H9 (cell line): Measurements from ENCODE around the gene CCDC186. TPM values are rescaled to one million over a fixed set of nuclear protein-coding genes. Genes with fewer than 3 reads are reported as not detected.

ENCODE experiments used
- DNase-seq: peaks from one replicate; pipeline ENCODE4 v3.0.0-alpha.2; 2017
- H2AFZ ChIP-seq: one replicate; pipeline ENCODE4 v1.6.1; 2013; ENCODE audit warnings: mild to moderate bottlenecking, low read length, control low read depth, moderate library complexity
- H2AK5ac ChIP-seq: 2 replicates; pipeline ENCODE4 v1.6.1; 2013; ENCODE audit warnings: low read length, control low read depth, mixed read lengths; ENCODE audit not compliant: insufficient read length
- H2BK120ac ChIP-seq: one replicate; pipeline ENCODE4 v1.6.1; 2013; ENCODE audit warnings: low read depth, mild to moderate bottlenecking, low read length, control low read depth, inconsistent platforms; ENCODE audit not compliant: poor library complexity, severe bottlenecking
- H2BK12ac ChIP-seq: 2 replicates; pipeline ENCODE4 v1.6.1; 2013; ENCODE audit warnings: low read length, control low read depth, mixed read lengths, low read depth; ENCODE audit not compliant: insufficient read length
- H2BK15ac ChIP-seq: 2 replicates; pipeline ENCODE4 v1.6.1; 2013; ENCODE audit warnings: low read depth, low read length, control low read depth
- H2BK20ac ChIP-seq: one replicate; pipeline ENCODE4 v1.6.1; 2013; ENCODE audit warnings: low read depth, mild to moderate bottlenecking, low read length, control low read depth, inconsistent platforms; ENCODE audit not compliant: poor library complexity, severe bottlenecking
- H2BK5ac ChIP-seq: 2 replicates; pipeline ENCODE4 v1.6.1; 2013; ENCODE audit warnings: low read length, control low read depth, mixed read lengths; ENCODE audit not compliant: insufficient read length
- H3K14ac ChIP-seq: 2 replicates; pipeline ENCODE4 v1.6.1; 2013; ENCODE audit warnings: low read length, control low read depth; ENCODE audit not compliant: insufficient read depth
- H3K18ac ChIP-seq: 2 replicates; pipeline ENCODE4 v1.6.1; 2013; ENCODE audit warnings: low read depth, mild to moderate bottlenecking, mixed read lengths, low read length, control low read depth; ENCODE audit not compliant: insufficient read length
- H3K23ac ChIP-seq: 2 replicates; pipeline ENCODE4 v1.6.1; 2013; ENCODE audit warnings: low read length, control low read depth, mixed read lengths, low read depth; ENCODE audit not compliant: insufficient read length
- H3K23me2 ChIP-seq: 2 replicates; pipeline ENCODE4 v1.6.1; 2013; ENCODE audit warnings: low read depth, mild to moderate bottlenecking, mixed read lengths, low read length, control low read depth; ENCODE audit not compliant: insufficient read length, poor library complexity, severe bottlenecking
- H3K27ac ChIP-seq: 2 replicates; pipeline ENCODE4 v1.5.1; 2013; ENCODE audit warnings: low read length, control low read depth, mixed read lengths, low read depth; ENCODE audit not compliant: insufficient read length
- H3K27me3 ChIP-seq: 2 replicates; pipeline ENCODE4 v1.6.1; 2013; ENCODE audit warnings: low read length, control low read depth, inconsistent platforms; ENCODE audit not compliant: insufficient read depth
- H3K4ac ChIP-seq: 2 replicates; pipeline ENCODE4 v1.6.1; 2013; ENCODE audit warnings: low read depth, mild to moderate bottlenecking, control low read depth, inconsistent platforms, low read length, moderate library complexity
- H3K4me1 ChIP-seq: 2 replicates; pipeline ENCODE4 v1.6.1; 2013; ENCODE audit warnings: low read length, control low read depth, inconsistent platforms; ENCODE audit not compliant: insufficient read depth
- H3K4me2 ChIP-seq: 2 replicates; pipeline ENCODE4 v1.6.1; 2013; ENCODE audit warnings: low read length, control low read depth, mixed read lengths; ENCODE audit not compliant: insufficient read length, insufficient read depth
- H3K56ac ChIP-seq: 2 replicates; pipeline ENCODE4 v1.6.1; 2013; ENCODE audit warnings: low read depth, mild to moderate bottlenecking, mixed read lengths, low read length, control low read depth; ENCODE audit not compliant: insufficient read length
- H3K79me1 ChIP-seq: 2 replicates; pipeline ENCODE4 v1.6.1; 2013; ENCODE audit warnings: low read depth, mild to moderate bottlenecking, moderate library complexity, low read length, control low read depth, inconsistent platforms; ENCODE audit not compliant: insufficient read depth, poor library complexity, severe bottlenecking
- H3K79me2 ChIP-seq: 2 replicates; pipeline ENCODE4 v1.6.1; 2013; ENCODE audit warnings: low read length, control low read depth, inconsistent platforms; ENCODE audit not compliant: insufficient read depth
- H3K9ac ChIP-seq: 2 replicates; pipeline ENCODE4 v1.6.1; 2013; ENCODE audit warnings: low read length, control low read depth, mixed read lengths; ENCODE audit not compliant: insufficient read length; ENCODE audit errors: extremely low read depth
- H3K9me3 ChIP-seq: one replicate; pipeline ENCODE4 v1.6.1; 2013; ENCODE audit warnings: low read depth, low read length, inconsistent platforms; ENCODE audit not compliant: control insufficient read depth
- H3T11ph ChIP-seq: one replicate; pipeline ENCODE4 v1.6.1; 2013; ENCODE audit warnings: mild to moderate bottlenecking, low read length, control low read depth, inconsistent platforms
- H4K20me1 ChIP-seq: one replicate; pipeline ENCODE4 v1.6.1; 2013; ENCODE audit not compliant: control insufficient read depth, insufficient read length, insufficient read depth
- H4K5ac ChIP-seq: 2 replicates; pipeline ENCODE4 v1.6.1; 2013; ENCODE audit warnings: low read depth, mild to moderate bottlenecking, mixed read lengths, low read length, control low read depth; ENCODE audit not compliant: insufficient read length
- H4K8ac ChIP-seq: replicated peaks from 2 replicates; pipeline ENCODE4 v1.6.1; 2013; ENCODE audit warnings: low read length, control low read depth, mixed read lengths, low read depth; ENCODE audit not compliant: insufficient read length
- H4K91ac ChIP-seq: 2 replicates; pipeline ENCODE4 v1.6.1; 2013; ENCODE audit warnings: low read depth, mild to moderate bottlenecking, moderate library complexity, mixed read lengths, low read length, control low read depth; ENCODE audit not compliant: insufficient read length
- H3K27ac Mint-ChIP-seq, 3 experiments: 2 replicates in 2 of 3; 3 replicates in 1 of 3; pipeline ENCODE4 v1.8.0; 2020 to 2021; ENCODE audit warnings: mixed read lengths in 3 of 3, mild to moderate bottlenecking in 1 of 3, moderate library complexity in 1 of 3
- H3K27me3 Mint-ChIP-seq: 2 replicates; pipeline ENCODE4 v1.8.0; 2021; ENCODE audit warnings: low read depth, mild to moderate bottlenecking, moderate library complexity, mixed read lengths
- H3K36me3 Mint-ChIP-seq, 3 experiments: 2 replicates in 2 of 3; 3 replicates in 1 of 3; pipeline ENCODE4 v1.8.0; 2020 to 2021; ENCODE audit warnings: low read depth in 3 of 3, mixed read lengths in 3 of 3; ENCODE audit not compliant: insufficient read depth in 1 of 3
- H3K4me1 Mint-ChIP-seq, 2 experiments: 2 replicates each; pipeline ENCODE4 v1.8.0; 2020; ENCODE audit warnings: mixed read lengths in 2 of 2
- H3K4me3 Mint-ChIP-seq, 2 experiments: 2 replicates in 1 of 2; 3 replicates in 1 of 2; pipeline ENCODE4 v1.8.0; 2020 to 2021; ENCODE audit warnings: mild to moderate bottlenecking in 2 of 2, mixed read lengths in 2 of 2, moderate library complexity in 1 of 2
- H3K9me3 Mint-ChIP-seq, 2 experiments: 2 replicates in 1 of 2; 3 replicates in 1 of 2; pipeline ENCODE4 v1.8.0; 2020; ENCODE audit warnings: mild to moderate bottlenecking in 2 of 2, mixed read lengths in 2 of 2, moderate library complexity in 1 of 2
- WGBS: extraction: QIAGEN DNeasy Blood & Tissue Kit; methylation state at CpG from one replicate; pipeline ENCODE4 v1.1.7; 2013; ENCODE audit warnings: missing lambda C conversion rate, low lambda C conversion rate, mixed read lengths; ENCODE audit not compliant: insufficient read length; ENCODE audit errors: extremely low coverage; 5-methylcytosine and 5-hydroxymethylcytosine counted together
- total RNA-seq: library from RNA; stranded (reverse); gene quantifications from 2 replicates; pipeline ENCODE4 v1.2.1, GENCODE V29; 2021
- TF ChIP-seq, protein P1 (sequence below): fragments of 200-600 bp; sonication (generic); conservative IDR thresholded peaks from 3 replicates; pipeline ENCODE4 v1.8.0; 2021; ENCODE audit warnings: antibody characterized with exemption, mild to moderate bottlenecking

The CCDC186 gene
- total RNA-seq, 1 experiment from 2014 or later = 16.7 TPM

- no peak overlapping the region for H3K14ac ChIP-seq
- H3K27me3 Mint-ChIP-seq = peaks cover 3% of the 10 kb centered on the region; the same call in 1 of the 2 replicates
- no peaks in the 10 kb centered on the region for H3K79me2 ChIP-seq
- DNase-seq = no peak
- no peak overlapping the region for H3K9ac ChIP-seq
- H2BK5ac ChIP-seq = no peak overlapping the region
- H3K18ac ChIP-seq = no peak overlapping the region
- no peaks in the 10 kb centered on the region for H4K20me1 ChIP-seq
- no peak overlapping the region for H3K56ac ChIP-seq
- H3T11ph ChIP-seq = no peak overlapping the region
- H4K91ac ChIP-seq = no peak overlapping the region
- H3K4me3 Mint-ChIP-seq = no peak overlapping the region
- H3K4me1 ChIP-seq = no peaks in the 10 kb centered on the region
- H3K79me1 ChIP-seq = no peaks in the 10 kb centered on the region
- no peak overlapping the region for H3K27ac Mint-ChIP-seq
- no peak overlapping the region for H3K23ac ChIP-seq
- H3K27me3 ChIP-seq = no peaks in the 10 kb centered on the region
- H3K9me3 Mint-ChIP-seq = no peaks in the 10 kb centered on the region
- no peak overlapping the region for H3K4ac ChIP-seq
- no peak overlapping the region for H2BK15ac ChIP-seq
- H3K4me2 ChIP-seq = no peak overlapping the region
- H3K9me3 ChIP-seq = no peaks in the 10 kb centered on the region
- peaks cover 0 to 3% of the 10 kb centered on the region in 2 experiments; a peak in 2 of 4 replicates for H3K4me1 Mint-ChIP-seq
- H2BK20ac ChIP-seq = no peak overlapping the region
- no peak overlapping the region for H2AFZ ChIP-seq
- H2AK5ac ChIP-seq = no peak overlapping the region
- no peak overlapping the region for H4K8ac ChIP-seq
- H3K23me2 ChIP-seq = no peaks in the 10 kb centered on the region
- no peak overlapping the region for H3K27ac ChIP-seq
- peaks cover 0 to 12% (median 9%) of the 10 kb centered on the region in 3 experiments; a peak in 5 of 7 replicates for H3K36me3 Mint-ChIP-seq
- no peak overlapping the region for H2BK120ac ChIP-seq
- no CpG with 5 or more reads among the region's 1 CpG for WGBS
- no peak overlapping the region for H4K5ac ChIP-seq
- no peak overlapping the region for H2BK12ac ChIP-seq
- TF ChIP-seq, protein P1, sequence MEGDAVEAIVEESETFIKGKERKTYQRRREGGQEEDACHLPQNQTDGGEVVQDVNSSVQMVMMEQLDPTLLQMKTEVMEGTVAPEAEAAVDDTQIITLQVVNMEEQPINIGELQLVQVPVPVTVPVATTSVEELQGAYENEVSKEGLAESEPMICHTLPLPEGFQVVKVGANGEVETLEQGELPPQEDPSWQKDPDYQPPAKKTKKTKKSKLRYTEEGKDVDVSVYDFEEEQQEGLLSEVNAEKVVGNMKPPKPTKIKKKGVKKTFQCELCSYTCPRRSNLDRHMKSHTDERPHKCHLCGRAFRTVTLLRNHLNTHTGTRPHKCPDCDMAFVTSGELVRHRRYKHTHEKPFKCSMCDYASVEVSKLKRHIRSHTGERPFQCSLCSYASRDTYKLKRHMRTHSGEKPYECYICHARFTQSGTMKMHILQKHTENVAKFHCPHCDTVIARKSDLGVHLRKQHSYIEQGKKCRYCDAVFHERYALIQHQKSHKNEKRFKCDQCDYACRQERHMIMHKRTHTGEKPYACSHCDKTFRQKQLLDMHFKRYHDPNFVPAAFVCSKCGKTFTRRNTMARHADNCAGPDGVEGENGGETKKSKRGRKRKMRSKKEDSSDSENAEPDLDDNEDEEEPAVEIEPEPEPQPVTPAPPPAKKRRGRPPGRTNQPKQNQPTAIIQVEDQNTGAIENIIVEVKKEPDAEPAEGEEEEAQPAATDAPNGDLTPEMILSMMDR = no peak
These were observed 53.0 kb downstream of the CCDC186 start for GRCh38 chr10:114121031-114121430.
